ENCODE data around the gene GALNT10. TPM values are rescaled to one million over a fixed set of nuclear protein-coding genes. Genes with fewer than 3 reads are reported as not detected.

The GALNT10 gene
- polyA plus RNA-seq, 1 of the 3 experiments (the other 2 are of a cell fraction): 56.3 TPM

- WGBS (ENCODE audit: low lambda C conversion rate): 100% methylated on average over 1 of the region's 1 CpG
- Histone ChIP-seq H3K4me1 (ENCODE audit: control insufficient read depth in 1 of 2, insufficient read depth in 2 of 2, low read depth in 1 of 2, low read length in 1 of 2) (peaks cover 30 to 45% of the 10 kb centered on the region in 2 experiments), H3K4me3 (ENCODE audit: low read depth in 2 of 2, low read length in 1 of 2) (no peak overlapping the region), H3K9ac (no peak overlapping the region), H4K20me1 (ENCODE audit: insufficient read depth) (peaks cover 35% of the 10 kb centered on the region), H3F3A (replicated peaks; ENCODE audit: insufficient read depth) (peaks cover 26% of the 10 kb centered on the region), H3K27me3 (ENCODE audit: insufficient read depth) (no peaks in the 10 kb centered on the region), H3K4me2 (no peak overlapping the region), H2AFZ (ENCODE audit: low read depth) (no peak overlapping the region), H3K9me3 (no peaks in the 10 kb centered on the region), H3K9me2 (no peaks in the 10 kb centered on the region), H3K27ac (ENCODE audit: low read depth in 2 of 2, low read length in 1 of 2) (no peak overlapping the region), H3K36me3 (replicated peaks in 1 of 2; ENCODE audit: control insufficient read depth in 1 of 2, insufficient read depth in 2 of 2, low read length in 1 of 2) (peaks cover 19 to 27% of the 10 kb centered on the region in 2 experiments), H3K79me2 (ENCODE audit: insufficient read depth) (peaks cover 98% of the 10 kb centered on the region)
- TF ChIP-seq SIN3A (IDR thresholded peaks at IDR 0.05; ENCODE audit: borderline replicate concordance, low read depth, low read length): no peak
- no peak for TF ChIP-seq FOXJ3 (CRISPR knock-in tag; IDR thresholded peaks at IDR 0.05)
- CTCF ChIA-PET: interaction anchor here (1.4 to 3.7 kb wide), 5 partner anchors 11 to 209 kb away, joined by 4 to 30 read pairs (median 20); no protein-coding TSS in a partner anchor
- no peak for DNase-seq
- POLR2A ChIA-PET: no interaction called here
Observed at GRCh38 chr5:154196281-154196680, 5.7 kb downstream of the GALNT10 start.

DNA sequence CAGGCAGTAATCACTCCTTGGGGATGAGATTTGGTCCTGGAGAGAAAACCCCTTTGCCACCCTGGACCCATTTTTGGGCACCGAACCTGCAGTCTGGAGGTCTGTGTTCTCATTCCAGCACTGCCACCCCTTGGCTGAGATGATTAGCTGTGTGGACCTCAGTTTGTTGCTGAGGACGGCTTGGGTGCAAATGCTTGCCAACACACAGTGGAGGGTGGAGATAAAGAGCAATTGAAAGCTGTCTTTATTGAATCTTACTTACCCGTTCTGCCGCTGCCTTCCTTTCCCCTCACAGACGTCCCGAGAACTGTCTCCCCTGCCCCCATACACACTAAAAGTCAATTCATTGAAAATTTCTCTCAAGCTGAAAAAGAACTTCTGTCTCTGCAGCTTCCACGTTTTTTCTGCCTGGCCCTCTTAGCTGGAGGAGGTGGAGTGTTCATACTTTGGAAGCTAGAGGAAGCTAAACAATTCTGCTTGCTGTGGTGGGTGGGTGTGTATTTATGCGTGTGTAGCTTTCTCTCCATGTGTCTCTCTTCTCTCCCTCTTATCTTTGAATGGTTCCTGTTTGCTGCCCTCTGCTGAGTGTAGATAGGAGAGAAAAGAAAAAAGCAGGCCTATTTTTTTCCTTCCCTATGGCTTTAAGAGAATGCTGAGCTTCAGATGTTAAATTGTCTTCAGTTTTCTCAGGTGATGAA is 6.6 kb downstream of the GALNT10 start:
- H3K9me2 ChIP-seq: no peaks in the 10 kb centered on the region
- CTCF ChIA-PET: interaction anchor here (0.6 to 3.7 kb wide), 27 partner anchors 9 to 1940 kb away, joined by 3 to 30 read pairs (median 4); no protein-coding TSS in a partner anchor
- no peak overlapping the region for H3K4me3 ChIP-seq (ENCODE audit: low read depth in 2 of 2, low read length in 1 of 2)
- H4K20me1 ChIP-seq (ENCODE audit: insufficient read depth): peaks cover 31% of the 10 kb centered on the region
- no peaks in the 10 kb centered on the region for H3K27me3 ChIP-seq (ENCODE audit: insufficient read depth)
- H3K9ac ChIP-seq: no peak overlapping the region
- 75% methylated on average over 8 of the region's 8 CpGs for WGBS (ENCODE audit: low lambda C conversion rate)
- H3K9me3 ChIP-seq: no peaks in the 10 kb centered on the region
- H3K27ac ChIP-seq (ENCODE audit: low read depth in 2 of 2, low read length in 1 of 2): peak overlapping the region in 1 of 2 experiments; percentile 1; a peak in 1 of 4 replicates
- H3K4me1 ChIP-seq (ENCODE audit: control insufficient read depth in 1 of 2, insufficient read depth in 2 of 2, low read depth in 1 of 2, low read length in 1 of 2): peaks cover 24 to 45% of the 10 kb centered on the region in 2 experiments
- DNase-seq: peak; percentile 59
- POLR2A ChIA-PET: interaction anchor here (1.1 kb wide), 1 partner anchor 125 kb away, joined by 4 read pairs; no protein-coding TSS in a partner anchor
- no peak overlapping the region for H2AFZ ChIP-seq (ENCODE audit: low read depth)
- peaks cover 24% of the 10 kb centered on the region for H3F3A ChIP-seq (replicated peaks; ENCODE audit: insufficient read depth)
- TF ChIP-seq CHD2 (IDR thresholded peaks at IDR 0.05; ENCODE audit: low read length, partially characterized antibody) (no peak), JUND (IDR thresholded peaks at IDR 0.05) (no peak), GABPA (IDR thresholded peaks at IDR 0.05; ENCODE audit: low read depth) (no peak), GATA2 (CRISPR knock-in tag; IDR thresholded peaks at IDR 0.05) (peak; percentile 35; the same call in 1 of the 2 replicates), USF2 (IDR thresholded peaks at IDR 0.05; ENCODE audit: borderline replicate concordance, low read depth, low read length) (no peak), NRF1 (IDR thresholded peaks at IDR 0.05; ENCODE audit: low read depth, low read length) (no peak), NFIC (IDR thresholded peaks at IDR 0.05; ENCODE audit: borderline replicate concordance) (no peak), CTCF (IDR thresholded peaks at IDR 0.05) (peak; percentile 51), SIN3A (IDR thresholded peaks at IDR 0.05; ENCODE audit: borderline replicate concordance, low read depth, low read length) (no peak), MXI1 (IDR thresholded peaks at IDR 0.05; ENCODE audit: low read depth, low read length) (peak; percentile 58; the same call in 1 of the 2 replicates), RCOR1 (IDR thresholded peaks at IDR 0.05; ENCODE audit: low read length) (no peak), RXRA (IDR thresholded peaks at IDR 0.05; ENCODE audit: borderline replicate concordance, low read depth) (no peak), SMC3 (IDR thresholded peaks at IDR 0.05; ENCODE audit: low read depth, low read length) (peak; percentile 55), RFX5 (IDR thresholded peaks at IDR 0.05; ENCODE audit: low read length) (no peak), FOSL2 (IDR thresholded peaks at IDR 0.05; ENCODE audit: borderline replicate concordance, low read depth) (no peak), TCF12 (IDR thresholded peaks at IDR 0.05) (no peak), RAD21 (IDR thresholded peaks at IDR 0.05; ENCODE audit: low read length) (peak; percentile 57), FOXM1 (IDR thresholded peaks at IDR 0.05; ENCODE audit: low read depth) (no peak), EZH2phosphoT487 (IDR thresholded peaks at IDR 0.05; ENCODE audit: borderline replicate concordance, low read depth) (no peak), EP300 (IDR thresholded peaks at IDR 0.05; ENCODE audit: borderline replicate concordance in 1 of 2, low read depth in 1 of 2, low read length in 1 of 2) (no peak), TEAD4 (IDR thresholded peaks at IDR 0.05; ENCODE audit: borderline replicate concordance, insufficient read depth) (no peak), POLR2AphosphoS5 (IDR thresholded peaks at IDR 0.05; ENCODE audit: low read depth, low read length) (no peak)
- TF ChIP-seq, protein P1, sequence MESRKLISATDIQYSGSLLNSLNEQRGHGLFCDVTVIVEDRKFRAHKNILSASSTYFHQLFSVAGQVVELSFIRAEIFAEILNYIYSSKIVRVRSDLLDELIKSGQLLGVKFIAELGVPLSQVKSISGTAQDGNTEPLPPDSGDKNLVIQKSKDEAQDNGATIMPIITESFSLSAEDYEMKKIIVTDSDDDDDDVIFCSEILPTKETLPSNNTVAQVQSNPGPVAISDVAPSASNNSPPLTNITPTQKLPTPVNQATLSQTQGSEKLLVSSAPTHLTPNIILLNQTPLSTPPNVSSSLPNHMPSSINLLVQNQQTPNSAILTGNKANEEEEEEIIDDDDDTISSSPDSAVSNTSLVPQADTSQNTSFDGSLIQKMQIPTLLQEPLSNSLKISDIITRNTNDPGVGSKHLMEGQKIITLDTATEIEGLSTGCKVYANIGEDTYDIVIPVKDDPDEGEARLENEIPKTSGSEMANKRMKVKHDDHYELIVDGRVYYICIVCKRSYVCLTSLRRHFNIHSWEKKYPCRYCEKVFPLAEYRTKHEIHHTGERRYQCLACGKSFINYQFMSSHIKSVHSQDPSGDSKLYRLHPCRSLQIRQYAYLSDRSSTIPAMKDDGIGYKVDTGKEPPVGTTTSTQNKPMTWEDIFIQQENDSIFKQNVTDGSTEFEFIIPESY (IDR thresholded peaks at IDR 0.05; ENCODE audit: borderline replicate concordance, low read depth): no peak
- peaks cover 98% of the 10 kb centered on the region for H3K79me2 ChIP-seq (ENCODE audit: insufficient read depth)
- H3K36me3 ChIP-seq (replicated peaks in 1 of 2; ENCODE audit: control insufficient read depth in 1 of 2, insufficient read depth in 2 of 2, low read length in 1 of 2): peaks cover 19 to 27% of the 10 kb centered on the region in 2 experiments
- peak overlapping the region; percentile 18; the same call in 1 of the 2 replicates for H3K4me2 ChIP-seq
